HEK293 (cell line): ENCODE measurements around the gene IL2RG.

Experiments
- ATF2 ChIP-seq: fragments of 450-650 bp; formaldehyde crosslinking; IDR thresholded peaks from 2 replicates; pipeline ENCODE4 v1.5.1; 2016; ENCODE audit warnings: missing biosample characterization, missing genetic modification characterization, low read depth
- ELK4 ChIP-seq: IDR thresholded peaks from 2 replicates; pipeline ENCODE4 v1.6.1; 2011; ENCODE audit warnings: mild to moderate bottlenecking, low read depth, low read length, borderline replicate concordance
- GLI4 ChIP-seq: fragments of 450-650 bp; formaldehyde crosslinking; IDR thresholded peaks from 2 replicates; pipeline ENCODE4 v1.5.1; 2016; ENCODE audit warnings: missing biosample characterization, missing genetic modification characterization
- HIC1 ChIP-seq: fragments of 450-650 bp; formaldehyde crosslinking; IDR thresholded peaks from 2 replicates; pipeline ENCODE4 v1.5.1; 2016; ENCODE audit warnings: missing biosample characterization, missing genetic modification characterization
- HOXD13 ChIP-seq: sonication (generic); formaldehyde crosslinking; IDR thresholded peaks from 2 replicates; pipeline ENCODE4 v1.8.0; 2022; ENCODE audit warnings: missing genetic modification reagents, borderline replicate concordance
- KLF1 ChIP-seq: fragments of 450-650 bp; formaldehyde crosslinking; IDR thresholded peaks from 2 replicates; pipeline ENCODE4 v1.5.1; 2016; ENCODE audit warnings: missing biosample characterization, missing genetic modification characterization
- MYNN ChIP-seq: fragments of 450-650 bp; formaldehyde crosslinking; IDR thresholded peaks from 2 replicates; pipeline ENCODE4 v1.5.1; 2016; ENCODE audit warnings: missing biosample characterization, missing genetic modification characterization, borderline replicate concordance
- ZBTB26 ChIP-seq: fragments of 450-650 bp; formaldehyde crosslinking; optimal IDR thresholded peaks from 2 replicates; pipeline ENCODE3; 2016; ENCODE audit warnings: missing biosample characterization, mild to moderate bottlenecking, missing genetic modification characterization
- ZBTB6 ChIP-seq: fragments of 450-650 bp; formaldehyde crosslinking; IDR thresholded peaks from 2 replicates; pipeline ENCODE4 v1.5.1; 2017; ENCODE audit warnings: missing biosample characterization, missing genetic modification characterization
- ZNF16 ChIP-seq: fragments of 450-650 bp; formaldehyde crosslinking; IDR thresholded peaks from 2 replicates; pipeline ENCODE4 v1.5.1; 2016; ENCODE audit warnings: low read depth, missing biosample characterization, missing genetic modification characterization
- ZNF184 ChIP-seq: fragments of 450-650 bp; IDR thresholded peaks from 2 replicates; pipeline ENCODE4 v1.5.1; 2018; ENCODE audit warnings: missing biosample characterization, mild to moderate bottlenecking, missing genetic modification characterization
- ZNF274 ChIP-seq, 2 experiments: fragments of 200-500 bp in 1 of 2; fragments of 450-650 bp in 1 of 2; sonication (Bioruptor generic) in 1 of 2; formaldehyde crosslinking in 1 of 2; IDR thresholded peaks; 2 replicates each; pipeline versions ENCODE4 v1.5.1 to v1.6.1; 2014 to 2016; ENCODE audit warnings: borderline replicate concordance in 1 of 2, inconsistent platforms in 1 of 2, low read length in 1 of 2, missing biosample characterization in 1 of 2, missing genetic modification characterization in 1 of 2
- ZNF423 ChIP-seq: fragments of 450-650 bp; formaldehyde crosslinking; IDR thresholded peaks from 2 replicates; pipeline ENCODE4 v1.5.1; 2016; ENCODE audit warnings: missing biosample characterization, missing genetic modification characterization
- ZNF558 ChIP-seq: fragments of 450-650 bp; formaldehyde crosslinking; IDR thresholded peaks from 2 replicates; pipeline ENCODE4 v1.5.1; 2016; ENCODE audit warnings: missing biosample characterization, missing genetic modification characterization
- ZNF623 ChIP-seq: fragments of 450-650 bp; formaldehyde crosslinking; IDR thresholded peaks from 2 replicates; pipeline ENCODE4 v1.5.1; 2016; ENCODE audit warnings: missing biosample characterization, missing genetic modification characterization
- ZNF660 ChIP-seq: fragments of 450-650 bp; IDR thresholded peaks from 2 replicates; pipeline ENCODE4 v1.5.1; 2018; ENCODE audit warnings: missing biosample characterization, mild to moderate bottlenecking, missing genetic modification characterization
- ZNF692 ChIP-seq: fragments of 450-650 bp; formaldehyde crosslinking; IDR thresholded peaks from 2 replicates; pipeline ENCODE4 v1.5.1; 2016; ENCODE audit warnings: missing biosample characterization, missing genetic modification characterization
- TF ChIP-seq, protein P1 (sequence below): fragments of 450-650 bp; formaldehyde crosslinking; IDR thresholded peaks from 2 replicates; pipeline ENCODE4; 2016; ENCODE audit warnings: missing biosample characterization, missing genetic modification characterization
- TF ChIP-seq, protein P2 (sequence below): fragments of 450-650 bp; formaldehyde crosslinking; IDR thresholded peaks from 2 replicates; pipeline ENCODE4 v1.5.1; 2016; ENCODE audit warnings: missing biosample characterization, missing genetic modification characterization
- TF ChIP-seq, protein P3 (sequence below): fragments of 450-650 bp; formaldehyde crosslinking; IDR thresholded peaks from 2 replicates; pipeline ENCODE4 v1.5.1; 2016; ENCODE audit warnings: missing biosample characterization, missing genetic modification characterization
- TF ChIP-seq, protein P4 (sequence below): fragments of 450-650 bp; formaldehyde crosslinking; IDR thresholded peaks from 2 replicates; pipeline ENCODE4 v1.5.1; 2016; ENCODE audit warnings: missing biosample characterization, missing genetic modification characterization

IL2RG gene

DNA sequence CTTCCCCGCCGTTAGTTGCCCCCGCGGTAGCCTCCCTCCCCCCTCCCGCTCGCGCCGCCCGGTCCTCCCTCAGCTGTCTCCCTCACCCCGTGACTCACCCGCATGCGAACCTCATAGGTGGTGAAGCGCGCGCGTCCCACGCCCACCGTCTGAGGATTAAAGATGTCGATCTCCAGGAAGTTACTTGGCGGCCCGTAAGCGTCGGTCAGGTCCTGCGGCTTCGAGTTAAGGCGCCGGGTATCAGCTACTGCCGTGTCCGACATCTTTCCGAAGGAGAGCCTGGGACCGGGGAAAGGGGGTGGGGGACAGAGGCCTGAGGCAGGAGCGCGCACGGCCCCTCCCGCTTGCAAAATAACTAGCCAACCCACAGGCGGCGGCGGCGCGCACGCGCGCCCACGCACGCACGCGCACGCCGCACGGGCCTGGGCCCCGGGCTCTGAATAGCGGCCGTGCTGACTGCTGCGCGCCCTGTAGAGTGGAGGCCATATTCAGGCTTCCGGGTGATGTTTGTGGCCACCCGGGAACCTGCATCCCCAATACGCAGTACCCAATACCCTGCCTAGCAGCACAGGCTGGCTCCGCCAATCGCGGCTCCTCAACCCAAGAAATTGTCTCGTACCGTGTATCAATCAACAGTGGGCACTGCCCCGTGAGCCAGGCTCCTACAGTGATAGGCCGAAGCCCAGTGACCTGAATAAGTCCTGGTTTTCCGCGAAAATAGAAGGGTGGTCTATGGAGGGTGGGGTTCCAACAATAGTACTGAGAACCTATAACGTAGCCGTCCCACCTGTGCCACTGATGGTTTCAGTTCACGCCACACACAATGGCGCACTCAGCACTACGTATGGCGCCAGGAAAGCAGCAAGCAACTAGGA is 43.1 kb downstream of the IL2RG start, which contains the start of gene SNX12 (continued):
- peak; percentile 21 for TF ChIP-seq KLF1
- TF ChIP-seq, protein P1, sequence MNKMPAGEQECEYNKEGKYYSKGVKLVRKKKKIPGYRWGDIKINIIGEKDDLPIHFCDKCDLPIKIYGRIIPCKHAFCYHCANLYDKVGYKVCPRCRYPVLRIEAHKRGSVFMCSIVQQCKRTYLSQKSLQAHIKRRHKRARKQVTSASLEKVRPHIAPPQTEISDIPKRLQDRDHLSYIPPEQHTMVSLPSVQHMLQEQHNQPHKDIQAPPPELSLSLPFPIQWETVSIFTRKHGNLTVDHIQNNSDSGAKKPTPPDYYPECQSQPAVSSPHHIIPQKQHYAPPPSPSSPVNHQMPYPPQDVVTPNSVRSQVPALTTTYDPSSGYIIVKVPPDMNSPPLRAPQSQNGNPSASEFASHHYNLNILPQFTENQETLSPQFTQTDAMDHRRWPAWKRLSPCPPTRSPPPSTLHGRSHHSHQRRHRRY (tag by site-specific recombination), result no peak
- peak; percentile 92 for TF ChIP-seq ZBTB26 (tag by site-specific recombination)
- TF ChIP-seq HOXD13, result peak; percentile 42; the same call in 1 of the 2 replicates
- no peak for TF ChIP-seq ZNF16
- TF ChIP-seq, protein P2, sequence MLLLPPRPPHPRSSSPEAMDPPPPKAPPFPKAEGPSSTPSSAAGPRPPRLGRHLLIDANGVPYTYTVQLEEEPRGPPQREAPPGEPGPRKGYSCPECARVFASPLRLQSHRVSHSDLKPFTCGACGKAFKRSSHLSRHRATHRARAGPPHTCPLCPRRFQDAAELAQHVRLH, result peak; percentile 60; the same call in 1 of the 2 replicates
- TF ChIP-seq MYNN (tag by site-specific recombination), result 0 out of 2 replicates have a peak, but pooled peaks have one; percentile 20
- no peak for TF ChIP-seq ZNF623
- no peak for TF ChIP-seq ZNF558 (tag by site-specific recombination)
- TF ChIP-seq, protein P3, sequence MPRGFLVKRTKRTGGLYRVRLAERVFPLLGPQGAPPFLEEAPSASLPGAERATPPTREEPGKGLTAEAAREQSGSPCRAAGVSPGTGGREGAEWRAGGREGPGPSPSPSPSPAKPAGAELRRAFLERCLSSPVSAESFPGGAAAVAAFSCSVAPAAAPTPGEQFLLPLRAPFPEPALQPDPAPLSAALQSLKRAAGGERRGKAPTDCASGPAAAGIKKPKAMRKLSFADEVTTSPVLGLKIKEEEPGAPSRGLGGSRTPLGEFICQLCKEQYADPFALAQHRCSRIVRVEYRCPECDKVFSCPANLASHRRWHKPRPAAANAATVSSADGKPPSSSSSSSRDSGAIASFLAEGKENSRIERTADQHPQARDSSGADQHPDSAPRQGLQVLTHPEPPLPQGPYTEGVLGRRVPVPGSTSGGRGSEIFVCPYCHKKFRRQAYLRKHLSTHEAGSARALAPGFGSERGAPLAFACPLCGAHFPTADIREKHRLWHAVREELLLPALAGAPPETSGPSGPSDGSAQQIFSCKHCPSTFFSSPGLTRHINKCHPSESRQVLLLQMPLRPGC (tag by site-specific recombination), result peak; percentile 60
- TF ChIP-seq ELK4, result peak; percentile 91
- peak; percentile 81; the same call in 1 of the 2 replicates for TF ChIP-seq ZNF660
- no peak for TF ChIP-seq ZNF423 (tag by site-specific recombination)
- TF ChIP-seq ZNF692 (tag by site-specific recombination), result peak; percentile 38
- TF ChIP-seq, protein P4, sequence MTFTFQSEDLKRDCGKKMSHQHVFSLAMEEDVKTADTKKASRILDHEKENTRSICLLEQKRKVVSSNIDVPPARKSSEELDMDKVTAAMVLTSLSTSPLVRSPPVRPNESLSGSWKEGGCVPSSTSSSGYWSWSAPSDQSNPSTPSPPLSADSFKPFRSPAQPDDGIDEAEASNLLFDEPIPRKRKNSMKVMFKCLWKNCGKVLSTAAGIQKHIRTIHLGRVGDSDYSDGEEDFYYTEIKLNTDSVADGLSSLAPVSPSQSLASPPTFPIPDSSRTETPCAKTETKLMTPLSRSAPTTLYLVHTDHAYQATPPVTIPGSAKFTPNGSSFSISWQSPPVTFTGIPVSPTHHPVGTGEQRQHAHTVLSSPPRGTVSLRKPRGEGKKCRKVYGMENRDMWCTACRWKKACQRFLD (tag by site-specific recombination), result 0 out of 2 replicates have a peak, but pooled peaks have one; percentile 55
- no peak for TF ChIP-seq ATF2 (tag by site-specific recombination)
- peak; percentile 47; the same call in 1 of the 2 replicates for TF ChIP-seq ZNF184 (tag by site-specific recombination)
- peak; percentile 29; the same call in 1 of the 2 replicates for TF ChIP-seq ZBTB6 (tag by site-specific recombination)
- TF ChIP-seq HIC1 (tag by site-specific recombination), result peak; percentile 97
- no peak for TF ChIP-seq GLI4
- TF ChIP-seq ZNF274 (IDR thresholded peaks at IDR 0.05; ENCODE audit: low read length), result no peak
- TF ChIP-seq ZNF274 (tag by site-specific recombination; IDR thresholded peaks at IDR 0.05; ENCODE audit: borderline replicate concordance), result no peak
